GM19239 (cell line): Measurements from ENCODE around the gene PNO1.
A peak's percentile ranks its signal among the peaks of the same experiment; 100 is the strongest.
"Not testable (repeated sequence)": the region's sequence is repeated elsewhere in the genome, so short reads cannot be mapped to it uniquely, and the experiment has no call there.

Experiments used
- DNase-seq: peaks from one replicate; pipeline ENCODE4 v3.0.0; 2011; ENCODE audit warnings: low spot score; ENCODE audit not compliant: insufficient read length
- FAIRE-seq: peaks from 2 replicates; lab custom pipeline; 2011; peaks lifted over from hg19 to GRCh38; lab: Jason Lieb, UNC

PNO1 gene

GRCh38 chr2:68155618-68156017 is 2.1 kb upstream of the PNO1 start:
- FAIRE-seq: no peak

GRCh38 chr2:68156419-68156818 is 1.3 kb upstream of the PNO1 start:
- no peak for FAIRE-seq
- DNase-seq: no peak

More at GRCh38 chr2:68155618-68156017, 2.1 kb upstream of the PNO1 start:
- DNase-seq: no peak

- peak; percentile 26 for FAIRE-seq
- DNase-seq: no peak
These were observed 686 bp upstream of the PNO1 start for GRCh38 chr2:68157002-68157401.

GRCh38 chr2:68158134-68158447 is 403 bp downstream of the PNO1 start:
- no peak for FAIRE-seq
- no peak for DNase-seq

- DNase-seq (no peak), FAIRE-seq (no peak)
These were observed 6.0 kb downstream of the PNO1 start for GRCh38 chr2:68163641-68164040.

GRCh38 chr2:68167186-68167585 is 9.5 kb downstream of the PNO1 start:
- no peak for FAIRE-seq
- no peak for DNase-seq

- DNase-seq (no peak), FAIRE-seq (no peak)
These were observed 11.6 kb downstream of the PNO1 start for GRCh38 chr2:68169308-68169707.

GRCh38 chr2:68171146-68171545 is 13.5 kb downstream of the PNO1 start:
- DNase-seq: no peak
- FAIRE-seq: no peak

GRCh38 chr2:68171684-68172083 is 14.0 kb downstream of the PNO1 start:
- DNase-seq (no peak), FAIRE-seq (no peak)

- no peak for FAIRE-seq
- no peak for DNase-seq
These were observed 14.8 kb downstream of the PNO1 start for GRCh38 chr2:68172521-68172920.

- DNase-seq (no peak), FAIRE-seq (no peak)
These were observed 15.5 kb downstream of the PNO1 start for GRCh38 chr2:68172990-68173700.

- not testable (repeated sequence) for FAIRE-seq, DNase-seq
These were observed 17.5 kb downstream of the PNO1 start for GRCh38 chr2:68175210-68175609.

- no peak for DNase-seq
- no peak for FAIRE-seq
These were observed 19.0 kb downstream of the PNO1 start for GRCh38 chr2:68176657-68177056.

GRCh38 chr2:68177541-68177940 is 19.9 kb downstream of the PNO1 start:
- FAIRE-seq: no peak
- DNase-seq: no peak

- no peak for DNase-seq
- FAIRE-seq: no peak
These were observed 20.7 kb downstream of the PNO1 start for GRCh38 chr2:68178432-68178831.

- no peak for FAIRE-seq
- DNase-seq: no peak
These were observed 21.4 kb downstream of the PNO1 start for GRCh38 chr2:68178954-68179627.

- FAIRE-seq (no peak), DNase-seq (no peak)
These were observed 25.2 kb downstream of the PNO1 start for GRCh38 chr2:68182902-68183301.

GRCh38 chr2:68185541-68186164 is 28.0 kb downstream of the PNO1 start:
- DNase-seq (peak; percentile 7), FAIRE-seq (peak; percentile 78)

GRCh38 chr2:68187329-68187728 is 29.6 kb downstream of the PNO1 start:
- DNase-seq: no peak
- FAIRE-seq: no peak

GRCh38 chr2:68188831-68189230 is 31.1 kb downstream of the PNO1 start:
- FAIRE-seq (peak; percentile 45), DNase-seq (no peak)

- no peak for DNase-seq
- no peak for FAIRE-seq
These were observed 32.5 kb downstream of the PNO1 start for GRCh38 chr2:68189991-68190784.
